Fibroblast of lung (primary cell): ENCODE data around the gene CTNNA2. TPM values are rescaled to one million over a fixed set of nuclear protein-coding genes. Genes with fewer than 3 reads are reported as not detected.
A peak's percentile ranks its signal among the peaks of the same experiment; 100 is the strongest.

ENCODE experiments used
- DNase-seq, 2 donors: peaks; one replicate each; pipeline versions ENCODE4 v3.0.0 to v3.0.0-alpha.2; 2010; ENCODE audit warnings: low read depth in 2 of 2
- H2AFZ ChIP-seq: 2 replicates; pipeline ENCODE4 v1.5.1; 2012; ENCODE audit warnings: low read length, control low read depth, inconsistent platforms
- H3K27ac ChIP-seq: 2 replicates; pipeline ENCODE4 v1.5.1; 2011; ENCODE audit warnings: low read length, control low read depth; ENCODE audit not compliant: insufficient read depth
- H3K27me3 ChIP-seq: 2 replicates; pipeline ENCODE4 v1.5.1; 2011; ENCODE audit warnings: mild to moderate bottlenecking, low read length; ENCODE audit not compliant: control insufficient read depth, insufficient read depth
- H3K36me3 ChIP-seq: 2 replicates; pipeline ENCODE4 v1.5.1; 2011; ENCODE audit warnings: low read length; ENCODE audit not compliant: control insufficient read depth, insufficient read depth
- H3K4me1 ChIP-seq: 2 replicates; pipeline ENCODE4 v1.5.1; 2011; ENCODE audit warnings: low read length; ENCODE audit not compliant: control insufficient read depth, insufficient read depth; ENCODE audit errors: extremely low read depth
- H3K4me2 ChIP-seq: 2 replicates; pipeline ENCODE4 v1.5.1; 2011; ENCODE audit warnings: low read length, control low read depth; ENCODE audit not compliant: insufficient read depth; ENCODE audit errors: extremely low read depth
- H3K4me3 ChIP-seq, 4 experiments: fragments of 200-600 bp in 1 of 4; sonication (generic) in 1 of 4; replicated peaks in 1 of 4; 2 replicates each; pipeline ENCODE4 v1.5.1; 2011 to 2016; ENCODE audit warnings: low read length in 4 of 4, low read depth in 3 of 4, mild to moderate bottlenecking in 3 of 4, control low read depth in 2 of 4, inconsistent platforms in 1 of 4, mixed read lengths in 1 of 4; ENCODE audit not compliant: insufficient read depth in 1 of 4; ENCODE audit errors: control extremely low read depth in 1 of 4
- H3K79me2 ChIP-seq: 2 replicates; pipeline ENCODE4 v1.5.1; 2012; ENCODE audit warnings: mild to moderate bottlenecking, low read length, inconsistent platforms; ENCODE audit not compliant: control insufficient read depth, insufficient read depth
- H3K9ac ChIP-seq: 2 replicates; pipeline ENCODE4 v1.5.1; 2011; ENCODE audit warnings: mild to moderate bottlenecking, low read length, control low read depth; ENCODE audit not compliant: insufficient read depth
- H3K9me3 ChIP-seq: 2 replicates; pipeline ENCODE4 v1.5.1; 2012; ENCODE audit warnings: low read depth, low read length; ENCODE audit not compliant: control insufficient read depth, insufficient read depth
- H4K20me1 ChIP-seq: 2 replicates; pipeline ENCODE4 v1.5.1; 2011; ENCODE audit warnings: low read length; ENCODE audit not compliant: control insufficient read depth, insufficient read depth; ENCODE audit errors: extremely low read depth
- EZH2 ChIP-seq: IDR thresholded peaks from 2 replicates; pipeline ENCODE4 v1.5.1; 2012; ENCODE audit warnings: low read length, control low read depth, mild to moderate bottlenecking; ENCODE audit errors: missing control alignments
- polyA plus RNA-seq, 2 donors: library from polyadenylated mRNA; depleted of rRNA in 1 of 2; stranded (reverse) in 1 of 2; unstranded in 1 of 2; fragments of >200 nt; gene quantifications; 2 replicates each; pipeline ENCODE4 v1.2.1, GENCODE V29; 2011 to 2012; ENCODE audit warnings: missing spikeins in 1 of 2
- total RNA-seq: library from RNA; depleted of rRNA; stranded (reverse); fragments of >200 nt; gene quantifications from 2 replicates; pipeline ENCODE4 v1.2.1, GENCODE V29; 2014
- TF ChIP-seq, protein P1 (sequence below), 2 donors: IDR thresholded peaks in 1 of 2; conservative IDR thresholded peaks in 1 of 2; 1 replicate in 1 of 2; 2 replicates in 1 of 2; pipeline ENCODE4 v1.5.1; 2011 to 2012; ENCODE audit warnings: low read length in 2 of 2, control low read depth in 1 of 2, inconsistent platforms in 1 of 2, low read depth in 1 of 2, mild to moderate bottlenecking in 1 of 2

Gene CTNNA2
- total and polyA plus RNA-seq, 2 donors (not counting 1 experiment from before 2014, with no cell fraction given) = not detected

DNA sequence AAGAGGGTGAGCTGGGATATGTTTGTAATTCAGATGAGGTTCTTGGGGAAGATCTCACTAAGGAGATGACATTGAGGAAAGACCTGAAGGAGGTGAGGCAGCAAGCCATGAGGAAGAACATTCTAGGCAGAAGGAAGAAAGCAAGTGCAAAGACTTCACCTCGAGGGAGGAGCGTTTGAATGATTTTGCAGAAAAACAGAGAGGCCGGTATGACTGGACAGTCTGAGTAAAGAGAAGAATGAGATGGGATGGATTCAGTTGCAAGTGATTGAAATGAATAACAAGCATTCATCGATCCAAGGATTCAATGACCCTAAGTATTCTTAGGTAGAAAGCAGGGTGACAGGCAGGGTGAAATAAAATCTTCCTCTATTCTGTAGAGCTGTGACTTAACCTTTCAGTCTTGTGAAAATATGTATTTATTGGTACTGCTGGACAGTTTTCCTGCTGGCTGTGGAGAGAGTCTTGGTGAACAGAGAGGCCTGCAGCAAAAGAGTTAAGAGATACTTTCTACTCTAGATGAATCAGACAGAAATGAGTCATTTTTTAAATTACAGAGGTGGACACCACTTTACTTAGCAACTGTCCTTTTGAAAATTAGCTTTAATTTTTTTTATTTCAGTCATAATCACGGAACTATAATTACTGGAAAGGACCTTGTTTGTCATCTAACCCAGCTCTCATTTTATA lies 513.3 kb downstream of the CTNNA2 start:
- no peaks in the 10 kb centered on the region for H3K9me3 ChIP-seq
- no peaks in the 10 kb centered on the region for H3K4me1 ChIP-seq
- no peaks in the 10 kb centered on the region for H4K20me1 ChIP-seq
- no peak overlapping the region for H3K9ac ChIP-seq
- no peak overlapping the region for H2AFZ ChIP-seq
- no peaks in the 10 kb centered on the region for H3K27me3 ChIP-seq
- peak in 1 of 2 donors; percentile 7 for DNase-seq
- H3K4me2 ChIP-seq = no peak overlapping the region
- no peaks in the 10 kb centered on the region for H3K36me3 ChIP-seq
- no peaks in the 10 kb centered on the region for H3K79me2 ChIP-seq
- TF ChIP-seq EZH2 = no peak
- TF ChIP-seq, protein P1, sequence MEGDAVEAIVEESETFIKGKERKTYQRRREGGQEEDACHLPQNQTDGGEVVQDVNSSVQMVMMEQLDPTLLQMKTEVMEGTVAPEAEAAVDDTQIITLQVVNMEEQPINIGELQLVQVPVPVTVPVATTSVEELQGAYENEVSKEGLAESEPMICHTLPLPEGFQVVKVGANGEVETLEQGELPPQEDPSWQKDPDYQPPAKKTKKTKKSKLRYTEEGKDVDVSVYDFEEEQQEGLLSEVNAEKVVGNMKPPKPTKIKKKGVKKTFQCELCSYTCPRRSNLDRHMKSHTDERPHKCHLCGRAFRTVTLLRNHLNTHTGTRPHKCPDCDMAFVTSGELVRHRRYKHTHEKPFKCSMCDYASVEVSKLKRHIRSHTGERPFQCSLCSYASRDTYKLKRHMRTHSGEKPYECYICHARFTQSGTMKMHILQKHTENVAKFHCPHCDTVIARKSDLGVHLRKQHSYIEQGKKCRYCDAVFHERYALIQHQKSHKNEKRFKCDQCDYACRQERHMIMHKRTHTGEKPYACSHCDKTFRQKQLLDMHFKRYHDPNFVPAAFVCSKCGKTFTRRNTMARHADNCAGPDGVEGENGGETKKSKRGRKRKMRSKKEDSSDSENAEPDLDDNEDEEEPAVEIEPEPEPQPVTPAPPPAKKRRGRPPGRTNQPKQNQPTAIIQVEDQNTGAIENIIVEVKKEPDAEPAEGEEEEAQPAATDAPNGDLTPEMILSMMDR (conservative IDR thresholded peaks at IDR 0.05 in 1 of 2, IDR thresholded peaks at IDR 0.05 in 1 of 2; ENCODE audit: low read depth in 1 of 2, low read length in 2 of 2) = no peak
- no peak overlapping the region for H3K27ac ChIP-seq
- no peak overlapping the region for H3K4me3 ChIP-seq

DNA sequence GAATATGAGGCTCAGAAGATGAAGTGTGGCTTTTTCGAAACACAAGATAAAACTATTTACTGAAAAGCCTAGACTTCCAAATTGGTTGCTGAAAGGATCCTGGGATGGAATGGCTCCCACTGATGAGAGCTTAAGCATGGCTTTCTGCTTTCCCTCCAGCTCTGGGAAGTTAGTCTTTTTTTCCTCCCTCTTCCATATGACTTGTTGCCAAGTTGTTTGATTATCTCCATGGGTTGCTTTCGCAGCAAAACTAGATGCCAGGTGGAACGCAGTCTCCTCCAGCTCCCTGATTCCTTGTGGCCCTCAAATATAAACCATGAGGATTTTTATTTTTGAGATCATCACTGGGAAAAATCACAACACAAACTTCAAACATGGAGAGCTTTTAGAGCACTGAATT lies 515.2 kb downstream of the CTNNA2 start:
- Histone ChIP-seq H3K4me3 (no peak overlapping the region), H3K9me3 (no peaks in the 10 kb centered on the region), H2AFZ (no peak overlapping the region), H3K4me1 (no peaks in the 10 kb centered on the region), H3K27me3 (no peaks in the 10 kb centered on the region), H3K36me3 (no peaks in the 10 kb centered on the region), H4K20me1 (no peaks in the 10 kb centered on the region), H3K79me2 (no peaks in the 10 kb centered on the region), H3K27ac (no peak overlapping the region), H3K9ac (no peak overlapping the region), H3K4me2 (no peak overlapping the region)
- no peak for DNase-seq
- TF ChIP-seq EZH2 = no peak
- TF ChIP-seq, protein P1 (conservative IDR thresholded peaks at IDR 0.05 in 1 of 2, IDR thresholded peaks at IDR 0.05 in 1 of 2; ENCODE audit: low read depth in 1 of 2, low read length in 2 of 2) = no peak

DNA sequence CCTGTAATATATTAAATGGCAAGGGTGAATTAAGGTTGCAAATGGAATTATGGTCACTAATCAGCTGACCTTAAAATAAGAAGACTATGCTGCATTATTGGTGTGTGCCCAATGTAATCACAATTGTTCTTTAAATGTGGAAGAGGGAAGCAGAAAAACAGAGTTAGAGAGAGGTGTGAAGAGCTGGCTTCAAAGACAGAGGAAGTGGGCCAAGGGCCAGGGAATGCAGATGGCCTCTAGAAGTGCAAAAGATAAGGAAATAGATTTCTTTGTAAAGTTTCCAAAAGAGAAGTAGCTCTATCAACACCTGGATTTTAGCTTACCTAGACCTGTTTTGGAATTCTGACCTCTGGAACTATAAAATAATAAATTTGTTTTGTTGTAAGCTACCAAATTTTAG lies 515.7 kb downstream of the CTNNA2 start:
- H4K20me1 ChIP-seq = no peaks in the 10 kb centered on the region
- H3K27me3 ChIP-seq = no peaks in the 10 kb centered on the region
- H3K4me2 ChIP-seq = no peak overlapping the region
- no peaks in the 10 kb centered on the region for H3K4me1 ChIP-seq
- H3K27ac ChIP-seq = no peak overlapping the region
- no peaks in the 10 kb centered on the region for H3K9me3 ChIP-seq
- TF ChIP-seq, protein P1 (conservative IDR thresholded peaks at IDR 0.05 in 1 of 2, IDR thresholded peaks at IDR 0.05 in 1 of 2; ENCODE audit: low read depth in 1 of 2, low read length in 2 of 2) = no peak
- TF ChIP-seq EZH2 = no peak
- H3K36me3 ChIP-seq = no peaks in the 10 kb centered on the region
- H3K9ac ChIP-seq = no peak overlapping the region
- DNase-seq = no peak
- H3K79me2 ChIP-seq = no peaks in the 10 kb centered on the region
- H2AFZ ChIP-seq = no peak overlapping the region
- H3K4me3 ChIP-seq = no peak overlapping the region
